ENCODE data around the gene PDE4D. TPM values are rescaled to one million over a fixed set of nuclear protein-coding genes. Genes with fewer than 3 reads are reported as not detected.

Gene PDE4D
- total RNA-seq, 1 donor from 2014 or later, result 7.6 TPM

GRCh38 chr5:59325070-59325469 lies 568.5 kb downstream of the PDE4D start:
- H3K4me3 Mint-ChIP-seq (ENCODE audit: low read depth), result no peak overlapping the region
- no peaks in the 10 kb centered on the region for H3K27me3 Mint-ChIP-seq
- no peak for DNase-seq (ENCODE audit: low spot score, unreplicated experiment)
- no peaks in the 10 kb centered on the region for H3K9me3 Mint-ChIP-seq (ENCODE audit: low read depth)
- H3K4me1 Mint-ChIP-seq (ENCODE audit: low read depth), result peaks cover 29% of the 10 kb centered on the region
- no peak for TF ChIP-seq CTCF (IDR thresholded peaks at IDR 0.05; ENCODE audit: unreplicated experiment)
- H3K27ac Mint-ChIP-seq, result no peak overlapping the region
- no peaks in the 10 kb centered on the region for H3K36me3 Mint-ChIP-seq (ENCODE audit: insufficient read depth)

GRCh38 chr5:59322894-59323293 lies 570.6 kb downstream of the PDE4D start:
- no peaks in the 10 kb centered on the region for H3K9me3 Mint-ChIP-seq (ENCODE audit: low read depth)
- DNase-seq (ENCODE audit: low spot score, unreplicated experiment), result no peak
- H3K4me1 Mint-ChIP-seq (ENCODE audit: low read depth), result peaks cover 29% of the 10 kb centered on the region
- TF ChIP-seq CTCF (IDR thresholded peaks at IDR 0.05; ENCODE audit: unreplicated experiment), result no peak
- no peaks in the 10 kb centered on the region for H3K27me3 Mint-ChIP-seq
- H3K36me3 Mint-ChIP-seq (ENCODE audit: insufficient read depth), result no peaks in the 10 kb centered on the region
- no peak overlapping the region for H3K4me3 Mint-ChIP-seq (ENCODE audit: low read depth)
- no peak overlapping the region for H3K27ac Mint-ChIP-seq

- Mint-ChIP-seq H3K27me3 (no peaks in the 10 kb centered on the region), H3K9me3 (ENCODE audit: low read depth) (no peaks in the 10 kb centered on the region), H3K4me1 (ENCODE audit: low read depth) (peaks cover 29% of the 10 kb centered on the region), H3K27ac (no peak overlapping the region), H3K36me3 (ENCODE audit: insufficient read depth) (no peaks in the 10 kb centered on the region), H3K4me3 (ENCODE audit: low read depth) (no peak overlapping the region)
- no peak for DNase-seq (ENCODE audit: low spot score, unreplicated experiment)
- no peak for TF ChIP-seq CTCF (IDR thresholded peaks at IDR 0.05; ENCODE audit: unreplicated experiment)
Measured at GRCh38 chr5:59322058-59322457, 571.5 kb downstream of the PDE4D start.

GRCh38 chr5:59321642-59322041 lies 571.9 kb downstream of the PDE4D start:
- Mint-ChIP-seq H3K36me3 (ENCODE audit: insufficient read depth) (no peaks in the 10 kb centered on the region), H3K4me3 (ENCODE audit: low read depth) (no peak overlapping the region), H3K27me3 (no peaks in the 10 kb centered on the region), H3K4me1 (ENCODE audit: low read depth) (peaks cover 26% of the 10 kb centered on the region), H3K27ac (no peak overlapping the region), H3K9me3 (ENCODE audit: low read depth) (no peaks in the 10 kb centered on the region)
- DNase-seq (ENCODE audit: low spot score, unreplicated experiment), result no peak
- TF ChIP-seq CTCF (IDR thresholded peaks at IDR 0.05; ENCODE audit: unreplicated experiment), result no peak

- H3K9me3 Mint-ChIP-seq (ENCODE audit: low read depth), result no peaks in the 10 kb centered on the region
- H3K27ac Mint-ChIP-seq, result no peak overlapping the region
- peaks cover 25% of the 10 kb centered on the region for H3K4me1 Mint-ChIP-seq (ENCODE audit: low read depth)
- H3K27me3 Mint-ChIP-seq, result no peaks in the 10 kb centered on the region
- no peak for TF ChIP-seq CTCF (IDR thresholded peaks at IDR 0.05; ENCODE audit: unreplicated experiment)
- DNase-seq (ENCODE audit: low spot score, unreplicated experiment), result no peak
- no peaks in the 10 kb centered on the region for H3K36me3 Mint-ChIP-seq (ENCODE audit: insufficient read depth)
- no peak overlapping the region for H3K4me3 Mint-ChIP-seq (ENCODE audit: low read depth)
Measured at GRCh38 chr5:59320420-59320819, 573.1 kb downstream of the PDE4D start.

All from progenitor cell of endocrine pancreas (in vitro differentiated cells).